Measurements from ENCODE around the gene SEC22C. TPM values are rescaled to one million over a fixed set of nuclear protein-coding genes. Genes with fewer than 3 reads are reported as not detected.

SEC22C gene
- total RNA-seq, 2 donors from 2014 or later, result 35.2 to 38.4 TPM

GRCh38 chr3:42511736-42512135 is 70.0 kb downstream of the SEC22C start:
- Mint-ChIP-seq H3K9me3 (no peaks in the 10 kb centered on the region), H3K4me3 (no peak overlapping the region), H3K4me1 (peaks cover 22% of the 10 kb centered on the region), H3K36me3 (ENCODE audit: low read depth) (no peaks in the 10 kb centered on the region), H3K27me3 (ENCODE audit: insufficient read depth) (no peaks in the 10 kb centered on the region), H3K27ac (no peak overlapping the region)
- no peak for DNase-seq
- Histone ChIP-seq H3K36me3 (ENCODE audit: control insufficient read depth, insufficient read depth, low read length) (no peaks in the 10 kb centered on the region), H3K9me3 (ENCODE audit: control insufficient read depth, low read length) (no peaks in the 10 kb centered on the region), H3K4me3 (ENCODE audit: low read length) (no peak overlapping the region), H3K4me1 (ENCODE audit: control insufficient read depth, insufficient read depth, low read length) (peaks cover 3% of the 10 kb centered on the region), H3K9ac (ENCODE audit: extremely low read depth, low read length, poor library complexity, severe bottlenecking) (no peak overlapping the region), H3K27ac (ENCODE audit: low read depth, low read length) (no peak overlapping the region), H3K27me3 (ENCODE audit: control insufficient read depth, insufficient read depth, low read length, poor library complexity, severe bottlenecking) (no peaks in the 10 kb centered on the region)
- TF ChIP-seq, protein P1, sequence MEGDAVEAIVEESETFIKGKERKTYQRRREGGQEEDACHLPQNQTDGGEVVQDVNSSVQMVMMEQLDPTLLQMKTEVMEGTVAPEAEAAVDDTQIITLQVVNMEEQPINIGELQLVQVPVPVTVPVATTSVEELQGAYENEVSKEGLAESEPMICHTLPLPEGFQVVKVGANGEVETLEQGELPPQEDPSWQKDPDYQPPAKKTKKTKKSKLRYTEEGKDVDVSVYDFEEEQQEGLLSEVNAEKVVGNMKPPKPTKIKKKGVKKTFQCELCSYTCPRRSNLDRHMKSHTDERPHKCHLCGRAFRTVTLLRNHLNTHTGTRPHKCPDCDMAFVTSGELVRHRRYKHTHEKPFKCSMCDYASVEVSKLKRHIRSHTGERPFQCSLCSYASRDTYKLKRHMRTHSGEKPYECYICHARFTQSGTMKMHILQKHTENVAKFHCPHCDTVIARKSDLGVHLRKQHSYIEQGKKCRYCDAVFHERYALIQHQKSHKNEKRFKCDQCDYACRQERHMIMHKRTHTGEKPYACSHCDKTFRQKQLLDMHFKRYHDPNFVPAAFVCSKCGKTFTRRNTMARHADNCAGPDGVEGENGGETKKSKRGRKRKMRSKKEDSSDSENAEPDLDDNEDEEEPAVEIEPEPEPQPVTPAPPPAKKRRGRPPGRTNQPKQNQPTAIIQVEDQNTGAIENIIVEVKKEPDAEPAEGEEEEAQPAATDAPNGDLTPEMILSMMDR (conservative IDR thresholded peaks at IDR 0.05), result no peak
- 92 to 100% methylated on average over 1 to 2 of the region's 2 CpGs for WGBS, 2 experiments (ENCODE audit: insufficient coverage in 1 of 2, insufficient read length in 1 of 2)

GRCh38 chr3:42511201-42511600 is 70.6 kb downstream of the SEC22C start:
- Mint-ChIP-seq H3K4me1 (peaks cover 22% of the 10 kb centered on the region), H3K4me3 (no peak overlapping the region), H3K27me3 (ENCODE audit: insufficient read depth) (no peaks in the 10 kb centered on the region), H3K27ac (no peak overlapping the region), H3K36me3 (ENCODE audit: low read depth) (no peaks in the 10 kb centered on the region), H3K9me3 (no peaks in the 10 kb centered on the region)
- Histone ChIP-seq H3K9ac (ENCODE audit: extremely low read depth, low read length, poor library complexity, severe bottlenecking) (no peak overlapping the region), H3K4me3 (ENCODE audit: low read length) (no peak overlapping the region), H3K36me3 (ENCODE audit: control insufficient read depth, insufficient read depth, low read length) (no peaks in the 10 kb centered on the region), H3K27me3 (ENCODE audit: control insufficient read depth, insufficient read depth, low read length, poor library complexity, severe bottlenecking) (no peaks in the 10 kb centered on the region), H3K27ac (ENCODE audit: low read depth, low read length) (no peak overlapping the region), H3K9me3 (ENCODE audit: control insufficient read depth, low read length) (no peaks in the 10 kb centered on the region), H3K4me1 (ENCODE audit: control insufficient read depth, insufficient read depth, low read length) (peaks cover 3% of the 10 kb centered on the region)
- 89 to 92% methylated on average over 1 of the region's 1 CpG for WGBS, 2 experiments (ENCODE audit: insufficient coverage in 1 of 2, insufficient read length in 1 of 2)
- TF ChIP-seq, protein P1 (conservative IDR thresholded peaks at IDR 0.05), result no peak
- no peak for DNase-seq

DNA sequence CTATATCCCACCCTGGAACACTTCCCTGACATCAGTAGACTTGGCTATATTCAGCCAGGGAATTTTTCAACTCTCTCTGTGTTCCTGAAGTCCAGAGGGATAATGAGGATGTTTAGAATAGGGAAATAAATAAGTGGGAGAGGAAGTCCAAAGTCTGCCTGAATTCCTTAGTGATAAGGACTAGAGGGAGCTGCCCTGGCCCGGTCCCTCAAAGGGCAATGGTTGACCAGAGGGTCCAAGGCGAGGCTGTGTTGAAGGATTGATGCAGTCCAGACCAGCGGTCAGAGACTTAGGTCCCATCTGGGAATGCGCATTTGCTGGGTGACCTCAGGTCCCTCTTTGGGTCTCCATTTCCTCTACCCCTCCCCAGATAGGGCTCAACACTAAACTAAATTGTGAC is 71.4 kb downstream of the SEC22C start:
- DNase-seq, result no peak
- Mint-ChIP-seq H3K4me1 (peaks cover 22% of the 10 kb centered on the region), H3K4me3 (no peak overlapping the region), H3K27ac (no peak overlapping the region), H3K36me3 (ENCODE audit: low read depth) (no peaks in the 10 kb centered on the region), H3K27me3 (ENCODE audit: insufficient read depth) (no peaks in the 10 kb centered on the region), H3K9me3 (no peaks in the 10 kb centered on the region)
- TF ChIP-seq, protein P1 (conservative IDR thresholded peaks at IDR 0.05), result no peak
- Histone ChIP-seq H3K36me3 (ENCODE audit: control insufficient read depth, insufficient read depth, low read length) (no peaks in the 10 kb centered on the region), H3K9me3 (ENCODE audit: control insufficient read depth, low read length) (no peaks in the 10 kb centered on the region), H3K27me3 (ENCODE audit: control insufficient read depth, insufficient read depth, low read length, poor library complexity, severe bottlenecking) (no peaks in the 10 kb centered on the region), H3K9ac (ENCODE audit: extremely low read depth, low read length, poor library complexity, severe bottlenecking) (no peak overlapping the region), H3K4me1 (ENCODE audit: control insufficient read depth, insufficient read depth, low read length) (peaks cover 3% of the 10 kb centered on the region), H3K27ac (ENCODE audit: low read depth, low read length) (no peak overlapping the region), H3K4me3 (ENCODE audit: low read length) (no peak overlapping the region)
- 86 to 89% methylated on average over 4 of the region's 4 CpGs for WGBS, 2 experiments (ENCODE audit: insufficient coverage in 1 of 2, insufficient read length in 1 of 2)

Measured in endodermal cell (in vitro differentiated cells).